GM19035 (cell line): Measurements from ENCODE around the gene POLR2I.
"Not testable (repeated sequence)": the region's sequence is repeated elsewhere in the genome, so short reads cannot be mapped to it uniquely, and the experiment has no call there.

Experiments used
- ATAC-seq: cut with Tn5 transposase; IDR thresholded peaks from one replicate; pipeline ENCODE4 v1.9.1; 2021; ENCODE audit not compliant: unreplicated experiment

Gene POLR2I

DNA sequence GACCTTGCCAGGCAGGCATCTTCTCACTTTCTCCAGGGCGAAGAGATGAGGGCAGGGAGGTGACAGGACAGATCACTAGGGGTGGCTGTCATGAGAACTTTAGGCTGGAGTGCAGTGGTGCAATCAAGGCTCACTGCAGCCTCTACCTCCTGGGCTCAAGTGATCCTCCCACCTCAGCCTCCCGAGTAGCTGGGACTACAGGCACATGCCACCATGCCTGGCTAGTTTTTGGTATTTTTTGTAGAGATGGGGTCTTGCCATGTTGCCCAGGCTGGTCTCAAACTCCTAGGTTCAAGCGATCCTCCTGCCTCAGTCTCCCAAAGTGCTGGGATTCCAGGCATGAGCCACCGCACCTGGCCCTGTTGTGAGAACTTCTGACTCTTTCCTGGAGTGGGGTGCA, 20.2 kb upstream of the POLR2I start:
- not testable (repeated sequence) for ATAC-seq

DNA sequence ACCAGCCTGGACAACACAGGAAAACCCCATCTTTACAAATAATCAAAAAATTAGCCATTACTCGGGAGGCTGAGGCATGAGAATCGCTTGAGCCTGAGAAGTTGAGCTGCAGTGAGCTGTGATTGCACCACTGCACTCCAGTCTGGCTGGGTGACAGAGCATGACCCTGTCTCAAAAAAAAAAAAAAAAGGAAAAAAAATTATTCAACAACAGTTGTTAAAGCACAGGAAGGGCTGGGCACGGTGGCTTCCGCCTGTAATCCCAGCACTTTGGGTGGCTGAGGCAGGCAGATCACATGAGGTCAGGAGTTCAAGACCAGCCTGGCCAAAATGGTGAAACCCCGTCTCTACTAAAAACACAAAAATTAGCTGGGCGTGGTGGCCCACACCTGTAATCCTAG, 16.5 kb upstream of the POLR2I start:
- not testable (repeated sequence) for ATAC-seq

DNA sequence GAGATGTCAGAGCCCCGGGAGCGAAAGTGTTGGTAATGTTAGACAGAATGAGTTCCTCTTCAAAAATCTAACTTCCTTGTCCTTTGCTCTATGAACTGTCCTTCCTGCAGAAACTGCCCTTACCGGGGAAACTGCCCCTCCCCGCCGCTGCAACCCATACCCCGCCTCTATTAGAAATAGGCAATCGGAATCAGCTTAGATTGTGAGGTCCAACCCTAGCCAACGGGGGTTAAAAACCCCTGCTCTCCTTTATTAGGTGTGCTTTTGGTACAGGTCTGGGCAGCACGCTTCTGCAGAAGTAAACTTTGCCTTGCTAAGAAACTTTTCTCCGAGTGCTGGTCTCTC, 13.7 kb upstream of the POLR2I start:
- peak; percentile 13 for ATAC-seq

DNA sequence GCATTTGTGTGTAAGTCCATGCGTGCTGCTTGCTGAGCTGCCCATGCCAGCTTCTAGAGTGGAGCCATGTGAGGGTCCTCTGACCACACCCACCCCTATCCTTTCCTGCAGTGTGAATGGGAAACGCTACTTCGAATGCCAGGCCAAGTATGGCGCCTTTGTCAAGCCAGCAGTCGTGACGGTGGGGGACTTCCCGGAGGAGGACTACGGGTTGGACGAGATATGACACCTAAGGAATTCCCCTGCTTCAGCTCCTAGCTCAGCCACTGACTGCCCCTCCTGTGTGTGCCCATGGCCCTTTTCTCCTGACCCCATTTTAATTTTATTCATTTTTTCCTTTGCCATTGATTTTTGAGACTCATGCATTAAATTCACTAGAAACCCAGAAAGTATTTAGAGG, 10.9 kb upstream of the POLR2I start:
- ATAC-seq = no peak

DNA sequence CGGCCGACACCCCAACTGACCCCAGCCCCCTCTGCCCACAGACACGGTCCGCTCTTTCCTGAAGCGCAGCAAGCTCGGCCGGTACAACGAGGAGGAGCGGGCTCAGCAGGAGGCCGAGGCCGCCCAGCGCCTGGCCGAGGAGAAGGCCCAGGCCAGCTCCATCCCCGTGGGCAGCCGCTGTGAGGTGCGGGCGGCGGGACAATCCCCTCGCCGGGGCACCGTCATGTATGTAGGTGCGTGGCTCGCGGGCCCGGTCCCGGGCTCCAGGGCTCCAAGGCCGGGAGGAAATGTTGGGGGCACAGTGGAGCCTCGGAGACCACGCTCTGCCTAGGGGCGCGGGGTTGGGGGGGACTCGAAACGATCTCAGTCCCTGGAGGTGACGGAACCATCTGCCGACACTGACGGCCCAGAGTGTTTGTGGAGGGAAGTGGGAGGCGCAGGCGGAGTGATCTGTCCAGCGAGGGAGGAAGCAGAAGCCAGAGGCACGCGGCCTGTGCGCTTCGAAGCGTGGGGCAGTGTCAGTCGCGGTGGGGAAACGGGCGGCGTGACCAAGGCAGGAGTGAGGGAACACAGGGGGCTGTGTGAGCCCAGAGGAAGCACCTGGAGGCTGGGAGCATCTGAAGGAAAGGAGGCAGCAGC, 6.9 kb upstream of the POLR2I start:
- ATAC-seq = no peak

DNA sequence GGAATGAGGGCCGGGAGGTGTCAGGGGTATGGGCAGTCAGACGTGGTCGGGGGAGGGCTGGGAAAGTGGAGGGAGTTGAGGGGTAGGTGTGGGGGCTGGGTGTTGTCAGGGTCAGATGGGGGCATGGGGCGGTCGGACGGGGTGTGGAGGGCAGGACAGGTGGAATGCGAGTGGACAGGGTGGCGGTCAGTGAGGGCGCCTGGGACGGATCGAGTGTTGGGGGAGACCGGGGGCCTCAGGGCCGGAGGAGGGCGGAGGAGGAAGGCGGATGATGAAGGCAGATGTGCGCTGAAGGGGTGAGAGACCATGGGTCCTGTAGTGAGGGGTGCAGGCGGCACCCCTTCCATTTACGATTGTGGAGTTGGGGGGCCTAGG, 6.3 kb upstream of the POLR2I start:
- ATAC-seq = no peak

DNA sequence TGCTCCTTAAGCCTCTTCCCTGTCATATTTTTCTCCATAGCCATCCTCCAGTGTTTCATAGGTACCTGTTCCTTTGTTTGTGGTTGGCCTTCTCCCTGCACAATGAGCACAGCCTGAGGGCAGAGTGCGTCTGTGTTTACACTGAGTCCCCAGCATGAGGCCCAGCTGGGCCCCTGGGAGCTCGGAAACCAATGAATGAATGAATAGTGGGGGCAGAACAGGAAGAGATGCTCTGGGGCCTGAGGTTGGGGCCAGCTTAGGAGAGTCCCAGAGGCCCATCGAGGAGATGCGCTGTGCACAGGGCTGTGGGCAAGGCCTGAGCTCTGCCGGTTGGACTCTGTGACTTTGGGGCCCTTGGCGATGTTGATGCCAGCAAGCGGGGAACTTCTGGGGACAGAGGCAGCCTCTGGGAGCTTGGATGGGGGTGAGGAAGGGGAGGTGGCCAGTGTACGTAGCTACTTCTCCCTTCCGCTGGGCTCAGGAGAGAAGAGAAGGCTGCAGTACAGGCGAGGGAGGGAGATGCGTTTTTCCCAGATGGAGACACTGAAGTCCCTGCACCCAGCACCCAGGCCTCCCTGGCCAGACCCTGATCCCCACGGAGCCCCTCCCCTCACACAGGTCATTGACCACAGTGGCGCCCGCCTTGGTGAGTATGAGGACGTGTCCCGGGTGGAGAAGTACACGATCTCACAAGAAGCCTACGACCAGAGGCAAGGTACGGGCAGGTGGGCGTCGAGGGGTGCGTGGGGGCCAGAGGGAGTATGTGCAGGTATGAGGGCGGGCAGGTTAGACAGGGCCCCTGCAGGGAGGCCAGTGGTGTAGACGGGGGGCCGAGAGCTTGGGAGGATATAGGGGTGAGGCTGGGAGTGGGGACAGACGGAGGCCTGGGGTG, 5.7 kb upstream of the POLR2I start:
- ATAC-seq = no peak

DNA sequence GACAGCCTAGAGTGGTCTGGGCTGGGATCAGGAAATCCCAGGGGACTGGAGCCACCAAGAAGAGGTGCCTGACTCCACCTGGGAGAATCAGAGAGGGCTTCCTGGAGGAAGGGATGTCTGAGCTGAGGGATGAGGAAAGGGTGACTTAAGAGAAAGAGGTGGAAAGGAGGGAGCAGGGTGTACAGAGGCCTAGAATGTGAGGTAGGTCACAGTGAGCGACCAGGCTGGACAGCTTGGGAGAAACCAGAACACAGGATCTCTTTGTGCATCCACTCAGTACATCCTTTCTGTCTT, 1.6 kb upstream of the POLR2I start:
- ATAC-seq = no peak

DNA sequence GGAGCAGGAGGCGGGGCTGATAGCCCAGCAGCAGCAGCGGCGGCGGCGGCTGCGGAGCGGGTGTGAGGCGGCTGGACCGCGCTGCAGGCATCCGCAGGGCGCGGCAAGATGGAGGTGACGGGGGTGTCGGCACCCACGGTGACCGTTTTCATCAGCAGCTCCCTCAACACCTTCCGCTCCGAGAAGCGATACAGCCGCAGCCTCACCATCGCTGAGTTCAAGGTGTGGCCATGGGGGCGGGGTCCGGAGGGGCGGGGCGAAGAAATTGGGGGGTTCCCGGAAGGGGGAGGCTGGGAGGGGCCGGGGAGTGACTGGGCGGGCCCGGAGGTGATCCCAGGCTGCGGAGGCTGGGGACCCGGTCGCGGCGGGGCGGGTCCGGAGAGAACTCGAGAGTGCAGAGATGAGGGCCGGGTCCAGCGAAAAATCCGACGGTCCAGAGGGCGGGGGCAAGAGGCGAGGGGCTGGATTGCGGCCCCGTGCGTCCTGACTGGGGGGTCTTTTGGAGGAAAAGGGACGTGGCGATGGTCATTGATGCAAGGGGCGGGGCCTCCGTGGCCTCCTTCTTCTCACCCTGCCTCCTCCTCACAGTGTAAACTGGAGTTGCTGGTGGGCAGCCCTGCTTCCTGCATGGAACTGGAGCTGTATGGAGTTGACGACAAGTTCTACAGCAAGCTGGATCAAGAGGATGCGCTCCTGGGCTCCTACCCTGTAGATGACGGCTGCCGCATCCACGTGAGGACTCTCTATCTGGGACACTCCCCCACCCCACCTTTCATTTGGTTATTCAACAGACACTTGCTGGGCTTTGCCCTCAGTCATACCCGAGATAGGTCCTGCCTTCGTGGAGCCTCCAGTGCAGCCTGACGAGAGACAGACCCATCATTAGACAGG, 1.0 kb upstream of the POLR2I start, which contains the start of gene TBCB:
TSS of gene TBCB (plus strand) at position 16 of the 891 bp plus-strand sequence. CDS start at position 109, 93 bp downstream.
- peak; percentile 34 for ATAC-seq

DNA sequence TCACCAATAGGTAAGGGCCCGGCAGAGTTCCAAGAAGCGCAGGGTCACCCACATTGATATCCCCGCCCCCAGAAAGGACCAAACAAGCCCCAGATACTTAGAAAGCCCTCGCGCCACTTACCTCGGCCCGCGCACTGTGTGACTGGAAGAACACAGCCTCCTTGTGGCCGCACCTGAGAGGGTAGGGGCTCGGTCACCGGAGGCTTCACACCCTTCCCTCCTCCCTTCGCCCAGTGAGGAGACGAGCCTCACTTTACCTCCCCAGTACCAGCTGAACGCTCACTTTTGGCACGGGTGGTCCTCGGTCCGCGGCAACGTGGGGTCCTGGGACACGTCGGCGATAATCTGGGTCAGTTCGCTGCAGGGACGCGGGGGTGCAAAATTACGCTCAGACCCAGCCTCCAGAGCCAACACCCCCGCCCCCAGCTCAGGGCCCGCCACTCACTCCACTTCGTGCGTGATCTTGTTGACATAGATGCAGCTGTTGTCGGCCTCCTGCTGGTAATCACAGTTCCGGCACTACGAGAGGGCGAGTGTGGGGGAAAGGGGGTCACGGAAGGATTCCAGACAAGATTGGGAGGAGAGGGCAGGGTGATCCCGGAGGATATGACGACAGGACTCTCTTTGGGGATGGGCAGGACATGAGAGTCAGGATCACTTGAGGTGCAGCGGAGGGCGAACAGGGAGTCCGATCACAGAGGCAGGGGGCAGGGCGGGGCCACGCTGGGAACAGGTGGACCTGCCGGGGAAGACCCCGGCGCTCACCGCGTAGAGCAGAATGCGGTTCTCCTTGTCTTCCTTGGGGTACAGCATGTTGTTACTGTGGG, 568 bp downstream of the POLR2I start:
- ATAC-seq = no peak

DNA sequence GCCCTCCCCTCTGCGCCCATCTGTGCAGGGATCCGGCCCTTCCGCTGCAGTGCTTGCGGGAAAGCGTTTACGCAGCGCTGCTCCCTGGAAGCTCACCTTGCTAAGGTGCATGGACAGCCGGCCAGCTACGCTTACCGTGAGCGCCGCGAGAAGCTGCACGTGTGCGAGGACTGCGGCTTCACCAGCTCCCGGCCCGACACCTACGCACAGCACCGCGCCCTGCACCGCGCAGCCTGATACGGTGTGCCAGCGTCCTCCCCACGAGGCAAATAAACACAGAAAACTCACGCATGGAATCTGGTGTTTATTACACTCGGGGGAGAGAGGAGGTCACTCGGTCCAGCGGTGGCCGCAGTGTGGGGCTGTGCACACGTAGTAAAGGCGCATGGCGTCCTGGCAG, 1.2 kb downstream of the POLR2I start:
- ATAC-seq = no peak

DNA sequence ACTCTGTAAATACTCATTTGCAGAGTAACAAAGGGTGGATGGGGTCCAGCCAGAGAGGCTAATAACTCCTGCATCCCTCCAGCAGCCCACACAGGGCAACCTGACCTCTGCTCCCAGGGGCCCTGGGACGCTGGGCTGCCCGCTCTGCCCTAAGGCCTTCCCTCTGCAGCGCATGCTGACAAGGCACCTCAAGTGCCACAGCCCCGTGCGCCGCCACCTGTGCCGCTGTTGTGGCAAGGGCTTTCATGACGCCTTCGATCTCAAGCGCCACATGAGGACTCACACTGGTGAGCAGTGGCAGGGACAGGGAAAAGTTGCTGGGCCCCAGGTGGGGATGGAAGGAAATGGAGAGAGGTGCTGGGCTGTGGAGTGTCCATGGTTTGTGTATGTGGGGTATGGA, 2.0 kb downstream of the POLR2I start:
- ATAC-seq = no peak

DNA sequence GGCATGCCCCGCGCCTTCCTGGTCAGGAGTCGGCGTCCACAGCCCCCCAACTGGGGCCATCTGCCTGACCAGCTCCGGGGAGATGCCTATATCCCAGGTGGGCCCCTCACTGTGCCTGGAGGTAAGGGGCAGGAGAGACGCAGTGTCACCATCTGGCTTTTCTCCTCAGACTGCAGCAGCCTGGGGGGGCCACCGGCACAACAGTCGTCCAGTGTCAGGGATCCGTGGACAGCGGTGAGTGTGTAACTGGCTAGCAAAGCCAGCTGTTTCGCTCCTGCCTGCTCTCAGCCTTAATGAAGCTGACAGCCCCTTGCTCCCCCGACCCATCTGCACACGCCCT, 3.5 kb downstream of the POLR2I start:
- no peak for ATAC-seq

DNA sequence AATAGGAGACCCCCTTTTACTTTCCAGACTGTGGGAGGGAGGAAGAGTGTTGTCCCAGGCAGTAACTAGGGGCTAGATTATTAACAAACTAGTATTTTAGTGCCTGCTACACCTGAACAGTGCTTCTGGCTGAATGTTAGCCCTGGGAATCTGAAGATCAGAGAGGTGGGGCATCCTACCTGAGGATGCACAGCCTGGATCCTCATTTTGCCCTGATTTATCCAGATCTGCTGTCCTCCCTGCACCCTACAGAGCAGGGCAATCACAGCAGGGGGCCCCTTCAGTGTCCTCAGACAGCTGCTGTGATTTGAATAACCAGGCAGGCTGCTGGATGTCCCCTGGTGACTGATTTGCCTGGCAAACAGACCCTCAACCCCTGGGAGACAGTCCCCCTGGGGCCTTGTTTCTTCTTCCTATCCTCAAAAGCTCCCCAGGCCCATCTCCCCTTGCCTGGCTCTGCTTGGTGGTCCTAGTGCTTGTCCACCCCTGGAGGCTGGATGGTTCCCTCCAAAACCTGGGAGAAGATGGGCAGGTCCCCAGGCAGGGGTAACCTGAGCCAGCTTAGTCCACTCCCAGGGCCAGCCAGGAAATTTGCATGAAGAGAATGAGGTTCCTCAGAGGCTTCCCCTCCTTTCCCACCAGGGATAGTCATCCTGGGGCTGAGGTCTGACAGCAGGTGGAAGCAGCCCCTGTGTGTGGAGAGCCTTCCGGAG, 4.0 kb downstream of the POLR2I start, which contains the start of gene OVOL3:
TSS of gene OVOL3 (plus strand) at position 657 of the 713 bp plus-strand sequence. CDS start 60 bp downstream, outside the sequence.
- no peak for ATAC-seq

DNA sequence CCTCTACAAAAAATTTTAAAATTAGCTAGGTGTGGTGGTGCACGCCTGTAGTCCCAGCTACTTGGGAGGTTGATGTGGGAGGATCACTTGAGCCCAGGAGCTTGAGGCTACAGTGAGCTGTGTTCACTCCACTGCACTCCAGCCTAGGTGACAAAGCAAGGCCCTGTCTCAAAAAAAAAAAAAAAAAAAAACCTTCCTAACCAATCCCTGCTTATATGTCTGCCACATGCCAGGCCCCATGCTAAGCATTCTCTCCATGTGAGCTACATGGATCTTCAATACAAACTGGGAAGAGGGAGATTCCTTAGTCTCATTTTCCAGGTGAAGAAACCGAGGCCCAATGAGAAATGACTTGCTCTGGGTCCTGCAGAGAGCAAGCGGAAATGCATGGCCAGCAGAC, 6.0 kb downstream of the POLR2I start:
- no peak for ATAC-seq

DNA sequence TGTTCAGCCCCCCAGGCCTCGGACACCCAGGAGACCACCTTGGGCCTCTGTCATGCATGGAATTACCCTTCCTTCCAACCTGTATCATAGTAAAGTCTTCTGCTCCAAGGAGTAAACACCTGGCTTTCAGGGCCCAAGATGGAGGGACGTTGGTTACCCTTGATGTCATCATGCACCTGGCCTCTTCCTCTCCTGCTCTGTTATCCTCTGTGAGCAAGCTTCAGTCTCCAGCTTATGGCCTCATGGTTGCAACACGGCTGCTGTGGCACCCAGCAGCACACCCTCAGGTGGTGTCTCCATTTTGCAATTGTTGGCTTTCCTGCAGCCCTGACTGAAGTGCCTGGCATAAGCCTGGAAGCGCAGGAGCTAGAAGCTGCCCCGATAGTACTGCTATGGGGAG, 7.7 kb downstream of the POLR2I start:
- ATAC-seq = no peak

DNA sequence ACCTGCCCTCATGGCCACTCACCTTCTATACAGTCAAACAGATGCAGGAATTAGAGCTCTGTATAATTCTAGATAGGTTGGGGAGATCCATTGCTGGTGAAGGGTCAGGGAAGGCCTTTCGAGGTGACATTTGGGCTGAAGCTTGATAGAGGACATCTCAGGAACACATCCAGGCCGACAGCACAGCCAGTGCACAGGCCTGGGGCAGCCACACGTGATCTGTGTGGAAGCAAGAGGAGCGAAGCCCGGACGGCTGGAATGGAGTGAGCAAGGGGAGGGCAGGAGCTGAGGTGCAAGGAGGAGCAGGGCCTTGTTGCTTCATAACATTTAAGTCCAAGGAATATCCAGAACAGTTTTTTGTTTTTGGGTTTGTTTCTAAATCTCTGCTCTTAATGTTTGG, 8.2 kb downstream of the POLR2I start:
- ATAC-seq = no peak

DNA sequence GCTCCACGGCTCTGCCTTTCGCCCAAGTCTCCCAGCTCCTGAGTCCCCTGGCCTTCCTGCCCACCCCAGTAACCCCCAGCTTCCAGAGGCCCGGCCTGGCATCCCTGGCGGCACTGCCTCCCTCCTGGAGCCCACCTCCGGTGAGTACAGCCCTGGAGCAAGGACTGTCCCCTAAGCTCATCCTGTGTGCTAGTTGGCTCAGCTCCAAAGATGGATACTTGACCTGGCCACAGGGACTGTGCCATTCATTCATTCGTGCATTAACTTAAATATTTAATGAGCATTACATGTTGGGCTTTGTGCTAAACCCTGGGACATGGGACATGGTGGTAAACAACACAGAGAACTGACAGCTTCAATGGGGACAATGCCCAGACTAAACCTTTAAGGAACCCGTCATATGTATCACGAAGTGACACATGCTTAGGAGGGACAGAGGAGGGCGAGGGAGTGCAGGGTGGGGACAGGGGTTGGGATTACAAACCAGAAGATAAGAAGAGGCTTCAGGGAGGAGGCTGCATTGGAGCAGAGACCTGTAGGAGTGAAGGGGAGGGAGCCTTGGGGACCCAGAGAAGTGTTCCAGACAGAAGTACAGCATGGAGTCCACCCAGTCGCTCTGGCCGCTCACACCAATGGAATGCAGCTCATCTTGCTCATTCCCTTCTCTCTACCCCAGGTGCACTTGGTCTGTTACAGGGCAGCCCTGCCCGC, 10.7 kb downstream of the POLR2I start:
- no peak for ATAC-seq

DNA sequence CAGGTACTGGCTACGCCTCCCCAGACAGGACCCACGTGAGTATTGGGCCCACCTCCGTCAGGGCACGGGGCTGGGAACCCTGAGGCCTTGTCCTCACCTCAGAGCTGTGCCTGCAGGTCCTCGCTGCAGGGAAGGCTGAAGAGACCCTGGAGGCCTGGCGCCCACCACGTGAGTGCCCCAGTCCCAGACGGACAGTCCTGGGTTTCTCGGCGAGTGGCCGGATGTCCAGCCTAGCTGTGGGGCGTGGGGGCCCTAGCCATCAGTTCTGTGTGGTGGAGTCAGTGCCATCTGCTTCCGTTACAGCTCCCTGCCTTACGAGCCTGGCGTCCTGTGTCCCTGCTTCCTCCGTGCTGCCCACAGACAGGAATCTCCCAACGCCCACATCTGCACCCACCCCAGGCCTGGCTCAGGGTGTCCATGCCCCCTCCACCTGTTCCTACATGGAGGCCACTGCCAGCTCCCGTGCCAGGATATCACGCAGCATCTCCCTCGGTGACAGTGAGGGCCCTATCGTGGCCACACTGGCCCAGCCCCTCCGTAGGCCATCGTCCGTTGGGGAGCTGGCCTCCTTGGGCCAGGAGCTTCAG, 11.5 kb downstream of the POLR2I start:
- ATAC-seq = no peak
